ENCODE measurements around the gene KIAA0825. TPM values are rescaled to one million over a fixed set of nuclear protein-coding genes. Genes with fewer than 3 reads are reported as not detected.

KIAA0825 gene
- total and polyA plus RNA-seq, 2 donors = 0.87 to 3.1 TPM

- WGBS = 98% methylated on average over 4 of the region's 4 CpGs
- Histone ChIP-seq H3K27me3 (ENCODE audit: control insufficient read depth in 2 of 2, insufficient read depth in 1 of 2, low read length in 1 of 2) (no peaks in the 10 kb centered on the region), H3K4me3 (ENCODE audit: low read length in 2 of 2) (no peak overlapping the region), H3K4me1 (ENCODE audit: control insufficient read depth in 2 of 2, insufficient read depth in 2 of 2, low read length in 2 of 2) (no peaks in the 10 kb centered on the region), H3K36me3 (ENCODE audit: control insufficient read depth in 2 of 2, insufficient read depth in 2 of 2, low read length in 1 of 2) (no peaks in the 10 kb centered on the region), H3K27ac (ENCODE audit: low read depth in 1 of 2, low read length in 1 of 2) (no peak overlapping the region), H3K9me3 (ENCODE audit: control insufficient read depth in 2 of 2, insufficient read depth in 1 of 2, low read length in 1 of 2) (no peaks in the 10 kb centered on the region)
- no peak for DNase-seq (ENCODE audit: low read depth in 6 of 9, low spot score in 9 of 9)
Observed at GRCh38 chr5:94274707-94275106, 343.7 kb downstream of the KIAA0825 start.

GRCh38 chr5:94268226-94268625 lies 350.2 kb downstream of the KIAA0825 start:
- Histone ChIP-seq H3K27ac (ENCODE audit: low read depth in 1 of 2, low read length in 1 of 2) (peak overlapping the region in 1 of 2 donors; percentile 74), H3K27me3 (ENCODE audit: control insufficient read depth in 2 of 2, insufficient read depth in 1 of 2, low read length in 1 of 2) (no peaks in the 10 kb centered on the region), H3K4me1 (ENCODE audit: control insufficient read depth in 2 of 2, insufficient read depth in 2 of 2, low read length in 2 of 2) (peaks cover 10 to 17% of the 10 kb centered on the region in 2 donors), H3K4me3 (ENCODE audit: low read length in 2 of 2) (no peak overlapping the region), H3K36me3 (ENCODE audit: control insufficient read depth in 2 of 2, insufficient read depth in 2 of 2, low read length in 1 of 2) (no peaks in the 10 kb centered on the region), H3K9me3 (ENCODE audit: control insufficient read depth in 2 of 2, insufficient read depth in 1 of 2, low read length in 1 of 2) (no peaks in the 10 kb centered on the region)
- WGBS = 4% methylated on average over 3 of the region's 3 CpGs
- peak; percentile 41 to 88 (median 62) for DNase-seq (ENCODE audit: low read depth in 6 of 9, low spot score in 9 of 9)

GRCh38 chr5:94267350-94267899 lies 351.0 kb downstream of the KIAA0825 start:
- DNase-seq (ENCODE audit: low read depth in 6 of 9, low spot score in 9 of 9) = no peak
- H3K9me3 ChIP-seq (ENCODE audit: control insufficient read depth in 2 of 2, insufficient read depth in 1 of 2, low read length in 1 of 2) = no peaks in the 10 kb centered on the region
- H3K4me3 ChIP-seq (ENCODE audit: low read length in 2 of 2) = no peak overlapping the region
- peaks cover 10 to 17% of the 10 kb centered on the region in 2 donors for H3K4me1 ChIP-seq (ENCODE audit: control insufficient read depth in 2 of 2, insufficient read depth in 2 of 2, low read length in 2 of 2)
- H3K27ac ChIP-seq (ENCODE audit: low read depth in 1 of 2, low read length in 1 of 2) = no peak overlapping the region
- no peaks in the 10 kb centered on the region for H3K36me3 ChIP-seq (ENCODE audit: control insufficient read depth in 2 of 2, insufficient read depth in 2 of 2, low read length in 1 of 2)
- H3K27me3 ChIP-seq (ENCODE audit: control insufficient read depth in 2 of 2, insufficient read depth in 1 of 2, low read length in 1 of 2) = no peaks in the 10 kb centered on the region
- WGBS = 97% methylated on average over 4 of the region's 4 CpGs

GRCh38 chr5:94266170-94266569 lies 352.2 kb downstream of the KIAA0825 start:
- H3K9me3 ChIP-seq (ENCODE audit: control insufficient read depth in 2 of 2, insufficient read depth in 1 of 2, low read length in 1 of 2) = no peaks in the 10 kb centered on the region
- H3K4me3 ChIP-seq (ENCODE audit: low read length in 2 of 2) = no peak overlapping the region
- H3K4me1 ChIP-seq (ENCODE audit: control insufficient read depth in 2 of 2, insufficient read depth in 2 of 2, low read length in 2 of 2) = peaks cover 10 to 17% of the 10 kb centered on the region in 2 donors
- no peaks in the 10 kb centered on the region for H3K36me3 ChIP-seq (ENCODE audit: control insufficient read depth in 2 of 2, insufficient read depth in 2 of 2, low read length in 1 of 2)
- no peaks in the 10 kb centered on the region for H3K27me3 ChIP-seq (ENCODE audit: control insufficient read depth in 2 of 2, insufficient read depth in 1 of 2, low read length in 1 of 2)
- no peak overlapping the region for H3K27ac ChIP-seq (ENCODE audit: low read depth in 1 of 2, low read length in 1 of 2)
- no peak for DNase-seq (ENCODE audit: low read depth in 6 of 9, low spot score in 9 of 9)

- Histone ChIP-seq H3K9me3 (ENCODE audit: control insufficient read depth in 2 of 2, insufficient read depth in 1 of 2, low read length in 1 of 2) (no peaks in the 10 kb centered on the region), H3K36me3 (ENCODE audit: control insufficient read depth in 2 of 2, insufficient read depth in 2 of 2, low read length in 1 of 2) (no peaks in the 10 kb centered on the region), H3K4me1 (ENCODE audit: control insufficient read depth in 2 of 2, insufficient read depth in 2 of 2, low read length in 2 of 2) (peaks cover 10 to 11% of the 10 kb centered on the region in 2 donors), H3K27me3 (ENCODE audit: control insufficient read depth in 2 of 2, insufficient read depth in 1 of 2, low read length in 1 of 2) (no peaks in the 10 kb centered on the region), H3K4me3 (ENCODE audit: low read length in 2 of 2) (no peak overlapping the region), H3K27ac (ENCODE audit: low read depth in 1 of 2, low read length in 1 of 2) (no peak overlapping the region)
- no peak for DNase-seq (ENCODE audit: low read depth in 6 of 9, low spot score in 9 of 9)
- WGBS = 90% methylated on average over 1 of the region's 1 CpG
Observed at GRCh38 chr5:94263068-94263467, 355.3 kb downstream of the KIAA0825 start.

- 98% methylated on average over 1 of the region's 1 CpG for WGBS
- Histone ChIP-seq H3K27ac (ENCODE audit: low read depth in 1 of 2, low read length in 1 of 2) (no peak overlapping the region), H3K36me3 (ENCODE audit: control insufficient read depth in 2 of 2, insufficient read depth in 2 of 2, low read length in 1 of 2) (no peaks in the 10 kb centered on the region), H3K4me1 (ENCODE audit: control insufficient read depth in 2 of 2, insufficient read depth in 2 of 2, low read length in 2 of 2) (no peaks in the 10 kb centered on the region), H3K9me3 (ENCODE audit: control insufficient read depth in 2 of 2, insufficient read depth in 1 of 2, low read length in 1 of 2) (no peaks in the 10 kb centered on the region), H3K4me3 (ENCODE audit: low read length in 2 of 2) (no peak overlapping the region), H3K27me3 (ENCODE audit: control insufficient read depth in 2 of 2, insufficient read depth in 1 of 2, low read length in 1 of 2) (no peaks in the 10 kb centered on the region)
- no peak for DNase-seq (ENCODE audit: low read depth in 6 of 9, low spot score in 9 of 9)
Observed at GRCh38 chr5:94260096-94260495, 358.3 kb downstream of the KIAA0825 start.

- Histone ChIP-seq H3K27me3 (ENCODE audit: control insufficient read depth in 2 of 2, insufficient read depth in 1 of 2, low read length in 1 of 2) (no peaks in the 10 kb centered on the region), H3K27ac (ENCODE audit: low read depth in 1 of 2, low read length in 1 of 2) (no peak overlapping the region), H3K9me3 (ENCODE audit: control insufficient read depth in 2 of 2, insufficient read depth in 1 of 2, low read length in 1 of 2) (no peaks in the 10 kb centered on the region), H3K4me3 (ENCODE audit: low read length in 2 of 2) (no peak overlapping the region), H3K36me3 (ENCODE audit: control insufficient read depth in 2 of 2, insufficient read depth in 2 of 2, low read length in 1 of 2) (no peaks in the 10 kb centered on the region), H3K4me1 (ENCODE audit: control insufficient read depth in 2 of 2, insufficient read depth in 2 of 2, low read length in 2 of 2) (no peaks in the 10 kb centered on the region)
- no peak for DNase-seq (ENCODE audit: low read depth in 6 of 9, low spot score in 9 of 9)
- WGBS = 99% methylated on average over 3 of the region's 3 CpGs
Observed at GRCh38 chr5:94254214-94254613, 364.2 kb downstream of the KIAA0825 start.

- no peak overlapping the region for H3K4me3 ChIP-seq (ENCODE audit: low read length in 2 of 2)
- H3K27me3 ChIP-seq (ENCODE audit: control insufficient read depth in 2 of 2, insufficient read depth in 1 of 2, low read length in 1 of 2) = no peaks in the 10 kb centered on the region
- no peaks in the 10 kb centered on the region for H3K36me3 ChIP-seq (ENCODE audit: control insufficient read depth in 2 of 2, insufficient read depth in 2 of 2, low read length in 1 of 2)
- peaks cover 0 to 2% of the 10 kb centered on the region in 2 donors for H3K4me1 ChIP-seq (ENCODE audit: control insufficient read depth in 2 of 2, insufficient read depth in 2 of 2, low read length in 2 of 2)
- 97% methylated on average over 5 of the region's 5 CpGs for WGBS
- H3K9me3 ChIP-seq (ENCODE audit: control insufficient read depth in 2 of 2, insufficient read depth in 1 of 2, low read length in 1 of 2) = no peaks in the 10 kb centered on the region
- no peak for DNase-seq (ENCODE audit: low read depth in 6 of 9, low spot score in 9 of 9)
- H3K27ac ChIP-seq (ENCODE audit: low read depth in 1 of 2, low read length in 1 of 2) = no peak overlapping the region
Observed at GRCh38 chr5:94250985-94251384, 367.4 kb downstream of the KIAA0825 start.

GRCh38 chr5:94249430-94249829 lies 369.0 kb downstream of the KIAA0825 start:
- Histone ChIP-seq H3K4me1 (ENCODE audit: control insufficient read depth in 2 of 2, insufficient read depth in 2 of 2, low read length in 2 of 2) (peaks cover 4 to 6% of the 10 kb centered on the region in 2 donors), H3K27me3 (ENCODE audit: control insufficient read depth in 2 of 2, insufficient read depth in 1 of 2, low read length in 1 of 2) (no peaks in the 10 kb centered on the region), H3K4me3 (ENCODE audit: low read length in 2 of 2) (no peak overlapping the region), H3K9me3 (ENCODE audit: control insufficient read depth in 2 of 2, insufficient read depth in 1 of 2, low read length in 1 of 2) (no peaks in the 10 kb centered on the region), H3K36me3 (ENCODE audit: control insufficient read depth in 2 of 2, insufficient read depth in 2 of 2, low read length in 1 of 2) (no peaks in the 10 kb centered on the region), H3K27ac (ENCODE audit: low read depth in 1 of 2, low read length in 1 of 2) (no peak overlapping the region)
- WGBS = 97% methylated on average over 2 of the region's 2 CpGs
- DNase-seq (ENCODE audit: low read depth in 6 of 9, low spot score in 9 of 9) = no peak

All from thymus (tissue), 11 donors.